HPDE6-E6E7 (cell line): Measurements from ENCODE around the gene CD68.

Source experiments
- DNase-seq: peaks from one replicate; pipeline ENCODE4 v3.0.0; 2011; ENCODE audit warnings: missing footprints; ENCODE audit errors: extremely low spot score

CD68 gene

GRCh38 chr17:7559320-7560171 is 19.9 kb upstream of the CD68 start:
- no peak for DNase-seq

GRCh38 chr17:7560172-7561027 is 19.0 kb upstream of the CD68 start:
- DNase-seq, result no peak

DNA sequence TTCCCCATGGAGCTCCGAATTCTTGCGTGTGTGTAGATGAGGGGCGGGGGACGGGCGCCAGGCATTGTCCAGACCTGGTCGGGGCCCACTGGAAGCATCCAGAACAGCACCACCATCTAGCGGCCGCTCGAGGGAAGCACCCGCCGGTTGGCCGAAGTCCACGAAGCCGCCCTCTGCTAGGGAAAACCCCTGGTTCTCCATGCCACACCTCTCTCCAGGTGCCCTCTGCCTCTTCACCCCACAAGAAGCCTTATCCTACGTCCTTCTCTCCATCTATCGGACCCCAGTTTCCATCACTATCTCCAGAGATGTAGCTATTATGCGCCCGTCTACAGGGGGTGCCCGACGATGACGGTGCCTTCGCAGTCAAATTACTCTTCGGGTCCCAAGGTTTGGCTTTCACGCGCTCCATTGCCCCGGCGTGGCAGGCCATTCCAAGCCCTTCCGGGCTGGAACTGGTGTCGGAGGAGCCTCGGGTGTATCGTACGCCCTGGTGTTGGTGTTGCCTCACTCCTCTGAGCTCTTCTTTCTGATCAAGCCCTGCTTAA is 18.3 kb upstream of the CD68 start:
- DNase-seq, result peak; percentile 91

DNA sequence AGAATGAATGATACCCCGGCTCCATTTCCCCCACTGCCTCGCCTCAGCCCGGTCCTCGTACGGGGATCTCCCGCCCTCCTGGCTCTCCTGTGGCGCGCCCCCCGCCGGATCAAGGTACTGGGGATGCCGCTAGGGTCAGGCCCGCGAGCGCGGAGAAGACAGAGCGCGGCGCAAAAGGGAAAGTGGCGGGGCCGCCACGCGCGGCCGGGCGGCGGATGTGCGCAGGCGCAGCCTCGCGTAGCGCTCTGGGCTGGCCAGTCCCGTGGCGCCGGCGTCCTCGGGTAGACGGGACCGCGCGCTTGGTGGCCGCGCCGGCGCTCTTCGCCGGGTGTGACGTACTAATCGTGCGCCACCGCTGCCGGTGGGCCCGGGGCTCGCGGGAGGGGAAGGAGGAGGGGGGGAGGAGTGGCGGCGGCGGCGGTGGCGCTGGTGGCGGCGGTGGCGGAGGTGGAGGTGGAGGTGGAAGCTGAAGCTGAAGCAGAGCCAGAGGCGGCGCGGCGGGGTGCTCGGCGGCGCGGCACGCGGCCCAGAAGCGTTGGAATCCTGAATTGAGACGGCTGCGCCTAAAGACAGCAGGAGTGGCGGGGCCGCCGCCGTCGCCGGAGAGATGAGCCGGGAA is 17.7 kb upstream of the CD68 start, which contains the start of gene SENP3:
TSS of gene SENP3 (plus strand) at position 331 of the 619 bp plus-strand sequence. CDS start 1,158 bp downstream, outside the sequence.
- peak; percentile 95 for DNase-seq

DNA sequence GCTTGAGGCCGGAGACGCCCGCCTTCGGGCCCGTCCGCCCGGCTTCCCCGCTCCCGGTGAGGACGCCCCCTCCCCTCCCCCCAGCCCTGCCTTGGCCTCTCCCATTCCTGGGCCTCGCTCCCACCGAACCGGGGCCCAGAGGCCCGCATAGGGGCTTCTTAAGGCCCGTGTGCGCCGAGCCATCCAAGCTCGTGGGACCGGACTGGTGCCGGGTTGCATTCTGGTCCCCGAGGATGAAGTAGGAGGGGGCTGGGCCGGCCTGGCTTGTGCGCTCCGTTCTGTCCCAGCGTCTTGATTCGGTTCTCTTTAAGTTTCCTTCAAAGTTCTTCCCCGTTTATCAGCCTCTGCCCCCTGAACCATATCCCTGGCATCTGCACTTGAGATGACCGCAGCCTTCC is 17.2 kb upstream of the CD68 start:
- no peak for DNase-seq

DNA sequence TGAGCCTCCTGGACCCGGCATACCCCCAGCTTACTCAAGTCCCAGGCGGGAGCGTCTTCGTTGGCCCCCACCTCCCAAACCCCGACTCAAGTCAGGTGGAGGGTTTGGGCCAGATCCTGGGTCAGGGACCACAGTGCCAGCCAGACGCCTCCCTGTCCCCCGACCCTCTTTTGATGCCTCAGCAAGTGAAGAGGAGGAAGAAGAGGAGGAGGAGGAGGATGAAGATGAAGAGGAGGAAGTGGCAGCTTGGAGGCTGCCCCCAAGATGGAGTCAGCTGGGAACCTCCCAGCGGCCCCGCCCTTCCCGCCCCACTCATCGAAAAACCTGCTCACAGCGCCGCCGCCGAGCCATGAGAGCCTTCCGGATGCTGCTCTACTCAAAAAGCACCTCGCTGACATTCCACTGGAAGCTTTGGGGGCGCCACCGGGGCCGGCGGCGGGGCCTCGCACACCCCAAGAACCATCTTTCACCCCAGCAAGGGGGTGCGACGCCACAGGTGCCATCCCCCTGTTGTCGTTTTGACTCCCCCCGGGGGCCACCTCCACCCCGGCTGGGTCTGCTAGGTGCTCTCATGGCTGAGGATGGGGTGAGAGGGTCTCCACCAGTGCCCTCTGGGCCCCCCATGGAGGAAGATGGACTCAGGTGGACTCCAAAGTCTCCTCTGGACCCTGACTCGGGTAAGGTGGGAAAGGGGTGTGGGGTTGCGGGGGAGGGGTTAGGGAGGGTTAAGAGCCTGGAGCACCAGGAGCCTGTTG is 16.1 kb upstream of the CD68 start:
- DNase-seq, result no peak

DNA sequence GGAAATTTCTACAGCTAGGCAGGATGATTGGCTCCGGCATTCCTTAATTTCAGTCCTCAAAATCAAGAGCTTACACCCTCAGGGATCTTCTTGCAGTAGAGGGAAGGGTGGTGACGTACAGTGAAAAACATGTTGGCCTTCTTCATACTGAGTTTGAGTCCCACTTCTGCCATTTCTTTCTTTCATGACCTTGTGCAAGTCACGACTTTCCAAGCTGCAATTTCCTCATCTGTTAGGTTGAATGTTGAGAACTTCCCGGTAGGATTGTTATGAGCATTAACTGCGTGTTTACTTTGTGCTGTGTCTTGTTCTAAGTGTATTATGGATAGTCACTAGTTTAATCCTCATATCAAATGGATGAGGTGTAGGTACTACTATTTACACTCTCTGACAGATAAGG is 9.9 kb upstream of the CD68 start:
- DNase-seq, result no peak

GRCh38 chr17:7570351-7570750 is 9.1 kb upstream of the CD68 start:
- DNase-seq, result no peak

DNA sequence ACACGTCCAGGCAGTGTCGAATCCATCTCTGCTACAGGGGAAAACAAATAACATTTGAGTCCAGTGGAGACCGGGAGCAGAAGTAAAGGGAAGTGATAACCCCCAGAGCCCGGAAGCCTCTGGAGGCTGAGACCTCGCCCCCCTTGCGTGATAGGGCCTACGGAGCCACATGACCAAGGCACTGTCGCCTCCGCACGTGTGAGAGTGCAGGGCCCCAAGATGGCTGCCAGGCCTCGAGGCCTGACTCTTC is 7.2 kb upstream of the CD68 start:
- DNase-seq, result peak; percentile 99

- DNase-seq, result no peak
Measured at GRCh38 chr17:7572588-7573323, 6.7 kb upstream of the CD68 start.

GRCh38 chr17:7573324-7574080 is 5.9 kb upstream of the CD68 start:
- no peak for DNase-seq

- no peak for DNase-seq
Measured at GRCh38 chr17:7574176-7574953, 5.1 kb upstream of the CD68 start.

GRCh38 chr17:7575481-7575883 is 4.0 kb upstream of the CD68 start:
- no peak for DNase-seq

- no peak for DNase-seq
Measured at GRCh38 chr17:7575959-7576358, 3.5 kb upstream of the CD68 start.

DNA sequence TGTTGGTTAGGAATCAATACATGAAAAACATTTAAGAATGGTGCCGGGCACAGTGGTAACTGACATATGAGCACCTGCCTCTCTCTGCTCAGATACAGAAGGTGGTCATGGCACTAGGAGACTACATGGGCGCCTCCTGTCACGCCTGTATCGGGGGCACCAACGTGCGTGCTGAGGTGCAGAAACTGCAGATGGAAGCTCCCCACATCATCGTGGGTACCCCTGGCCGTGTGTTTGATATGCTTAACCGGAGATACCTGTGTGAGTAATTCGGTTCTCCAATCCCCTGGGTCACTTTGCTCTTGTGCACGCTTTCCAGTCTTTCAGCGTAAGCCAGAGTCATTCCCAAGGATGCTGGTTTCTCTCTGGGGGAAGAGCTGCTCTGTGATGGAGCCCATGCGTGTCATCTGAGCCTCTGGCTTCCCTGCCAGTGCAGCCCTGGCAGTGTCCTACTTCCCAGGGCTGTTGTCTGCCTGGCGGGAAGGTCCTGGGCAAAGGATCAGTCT is 3.0 kb upstream of the CD68 start:
- no peak for DNase-seq

GRCh38 chr17:7577327-7578199 is 1.9 kb upstream of the CD68 start:
- no peak for DNase-seq

GRCh38 chr17:7579834-7580603 is 581 bp downstream of the CD68 start:
- no peak for DNase-seq
